NOMO-1 (cell line): ENCODE results near the gene ATG7.

ENCODE experiments used
- DNase-seq, 2 experiments: peaks; one replicate each; lab custom pipeline; 2025; ENCODE audit not compliant: unreplicated experiment in 2 of 2; lab: John Stamatoyannopoulos, UW

ATG7 gene

DNA sequence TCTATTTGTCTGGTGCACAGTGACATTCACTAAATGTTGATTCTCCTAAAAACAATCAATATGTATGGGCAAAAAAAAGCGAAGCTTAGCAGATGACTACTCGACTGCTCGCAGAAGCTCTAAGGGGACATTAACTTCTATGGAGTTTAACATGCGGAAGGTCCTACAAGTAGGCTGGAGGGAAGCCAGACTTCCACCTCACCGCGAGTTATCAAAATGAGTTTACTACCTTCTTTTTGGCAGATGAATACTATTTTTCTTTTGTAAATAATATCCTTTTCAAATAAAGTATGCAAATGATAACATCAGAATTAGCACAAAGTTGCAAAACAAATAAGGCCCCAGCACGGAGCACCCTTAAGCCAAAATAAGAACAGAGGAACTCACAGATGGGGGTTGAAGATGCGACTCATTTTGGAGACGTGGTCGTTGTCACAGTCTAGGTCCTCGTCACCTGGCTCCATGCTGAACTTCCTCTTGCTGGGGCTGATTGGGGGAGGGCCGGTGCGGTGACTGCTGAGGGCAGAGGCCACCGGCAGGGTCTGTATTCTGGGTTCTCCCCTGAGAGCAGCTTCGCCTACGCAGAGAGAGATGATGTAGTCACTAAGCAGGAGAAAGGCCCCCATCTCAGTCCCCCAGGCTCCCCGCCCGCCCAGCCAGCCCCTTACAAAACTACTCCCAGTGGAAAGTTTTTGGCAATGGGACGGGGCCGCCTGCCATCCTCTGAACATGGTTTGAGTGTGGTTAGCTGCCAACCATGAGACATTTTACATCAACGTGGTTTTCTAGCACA lies 329.4 kb downstream of the ATG7 start:
- peak; percentile 13 to 18 for DNase-seq

DNA sequence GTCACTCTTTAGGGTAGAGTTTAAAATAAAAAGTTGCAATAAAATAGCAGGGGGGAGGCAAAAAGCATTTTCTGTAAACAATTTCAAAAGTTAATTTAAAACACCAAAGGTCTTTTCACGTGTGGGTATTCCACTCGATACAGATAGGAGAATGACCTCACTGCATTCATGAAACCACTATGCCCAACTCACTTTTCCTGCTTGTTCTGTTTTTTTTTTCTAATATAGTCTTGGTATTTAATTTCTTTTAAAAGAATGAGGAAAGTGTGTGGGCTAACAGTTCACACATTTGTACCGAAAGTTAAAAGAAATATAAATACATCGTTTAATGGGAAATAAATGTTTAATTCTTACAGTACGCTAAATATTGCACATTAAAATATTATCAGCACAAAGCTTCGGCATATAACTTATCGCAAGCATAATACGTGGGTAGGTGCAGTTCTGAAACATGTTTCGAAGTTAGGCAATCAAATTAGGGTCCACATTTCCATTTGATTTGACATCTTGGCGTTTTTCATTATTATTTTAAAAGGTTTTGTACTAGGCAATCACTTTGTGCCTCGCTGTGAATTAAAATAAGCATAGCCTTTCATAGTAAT lies 330.1 kb downstream of the ATG7 start:
- DNase-seq = no peak

DNA sequence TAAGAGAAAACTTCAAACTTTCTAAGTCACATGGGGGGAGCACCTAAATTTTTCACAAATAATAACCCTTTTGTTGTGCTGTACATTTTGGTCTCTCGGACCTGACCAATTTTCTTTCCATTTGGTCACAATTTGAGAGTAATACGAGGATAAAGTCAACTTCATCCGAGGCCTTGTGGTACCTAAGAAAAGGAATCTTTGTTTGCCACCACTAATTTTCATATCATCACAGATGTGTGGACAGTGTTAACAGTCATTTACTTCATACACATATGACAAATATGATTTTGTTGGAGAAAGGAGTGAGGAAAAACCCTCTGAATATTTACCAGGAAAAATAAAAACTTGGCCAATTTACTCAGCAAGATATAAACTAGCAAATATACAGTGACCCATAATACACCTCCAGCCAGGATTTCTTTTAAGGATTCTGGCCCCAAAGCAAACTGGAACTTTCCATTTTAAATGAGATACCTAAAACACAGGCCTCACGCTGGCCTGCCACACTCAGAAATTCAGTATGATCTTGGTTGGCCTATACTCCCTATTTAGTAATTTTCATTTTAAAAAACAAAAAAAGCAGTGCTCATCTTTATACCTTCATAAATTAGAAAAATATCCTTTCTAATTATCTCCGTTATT lies 330.8 kb downstream of the ATG7 start:
- DNase-seq = no peak

DNA sequence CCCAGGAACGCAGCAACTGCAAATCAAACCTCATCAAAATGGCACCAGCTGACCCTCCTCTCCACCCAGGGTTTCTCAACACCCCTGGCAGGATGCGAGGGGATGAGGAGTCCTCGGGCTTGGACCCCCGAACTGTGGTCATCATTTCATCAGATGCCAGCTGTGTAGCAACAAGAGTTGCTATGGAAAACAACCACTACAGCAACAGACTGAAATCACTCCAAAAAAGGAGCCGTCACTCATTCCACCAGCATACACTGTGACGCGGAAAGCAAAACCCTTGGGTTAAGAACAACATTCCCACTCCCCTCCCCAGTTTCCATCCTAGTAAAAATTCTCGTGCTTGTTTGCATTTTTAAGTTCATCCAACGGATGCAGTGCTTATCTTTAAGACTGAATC lies 331.4 kb downstream of the ATG7 start:
- no peak for DNase-seq

DNA sequence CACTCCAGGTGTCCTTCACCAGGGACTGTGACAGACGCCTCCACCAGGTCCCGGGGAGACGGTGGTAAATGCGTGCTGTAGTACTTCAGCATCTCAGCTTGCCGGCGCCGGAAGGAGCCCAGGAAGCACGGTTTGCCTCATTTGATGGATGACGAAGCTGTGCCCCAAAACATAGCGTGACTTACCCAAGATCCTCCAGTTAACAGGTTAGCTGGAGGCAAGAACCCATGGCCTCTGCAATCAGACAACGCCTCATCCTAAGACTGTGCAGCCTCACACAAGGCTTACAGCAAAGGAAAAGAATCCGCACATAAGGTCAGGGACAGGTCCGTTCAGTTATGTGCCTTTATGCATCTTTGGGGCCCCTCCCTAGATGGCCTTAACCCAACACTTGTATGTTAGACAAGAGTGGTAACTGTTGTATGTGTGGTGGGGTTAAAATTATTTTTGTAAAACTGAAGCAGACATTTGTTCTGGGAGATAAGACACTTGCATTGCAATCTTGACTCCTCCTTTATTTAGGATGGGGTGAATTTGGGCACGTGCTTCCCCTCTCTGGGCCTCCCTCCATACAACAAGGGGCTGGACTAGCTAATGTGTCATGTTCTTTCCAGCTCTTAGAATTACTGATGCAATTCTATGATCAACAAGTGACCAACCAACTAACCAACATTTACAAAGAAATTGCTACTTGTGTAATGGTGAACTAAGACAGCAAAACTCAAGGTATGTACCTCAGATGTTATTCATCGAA lies 332.1 kb downstream of the ATG7 start:
- DNase-seq = no peak

DNA sequence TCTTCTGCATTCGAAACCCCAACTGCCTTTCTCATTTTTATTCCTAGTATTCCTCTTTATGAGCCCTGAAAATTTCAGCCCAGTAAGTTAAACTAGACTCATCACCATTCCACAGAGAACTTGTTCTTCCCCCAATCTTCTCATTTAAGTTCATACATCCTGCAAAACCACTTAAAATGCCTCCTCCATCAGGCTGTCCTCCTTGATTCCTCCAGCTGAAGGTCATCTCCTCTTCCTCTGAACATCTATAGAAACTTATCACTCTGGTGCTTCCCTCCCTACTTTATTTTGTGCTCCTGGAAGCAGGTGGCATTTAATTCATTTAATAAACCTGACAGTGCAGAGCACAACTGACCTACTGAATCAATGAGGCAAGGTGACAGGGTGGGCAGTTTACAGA lies 333.2 kb downstream of the ATG7 start:
- DNase-seq = no peak

DNA sequence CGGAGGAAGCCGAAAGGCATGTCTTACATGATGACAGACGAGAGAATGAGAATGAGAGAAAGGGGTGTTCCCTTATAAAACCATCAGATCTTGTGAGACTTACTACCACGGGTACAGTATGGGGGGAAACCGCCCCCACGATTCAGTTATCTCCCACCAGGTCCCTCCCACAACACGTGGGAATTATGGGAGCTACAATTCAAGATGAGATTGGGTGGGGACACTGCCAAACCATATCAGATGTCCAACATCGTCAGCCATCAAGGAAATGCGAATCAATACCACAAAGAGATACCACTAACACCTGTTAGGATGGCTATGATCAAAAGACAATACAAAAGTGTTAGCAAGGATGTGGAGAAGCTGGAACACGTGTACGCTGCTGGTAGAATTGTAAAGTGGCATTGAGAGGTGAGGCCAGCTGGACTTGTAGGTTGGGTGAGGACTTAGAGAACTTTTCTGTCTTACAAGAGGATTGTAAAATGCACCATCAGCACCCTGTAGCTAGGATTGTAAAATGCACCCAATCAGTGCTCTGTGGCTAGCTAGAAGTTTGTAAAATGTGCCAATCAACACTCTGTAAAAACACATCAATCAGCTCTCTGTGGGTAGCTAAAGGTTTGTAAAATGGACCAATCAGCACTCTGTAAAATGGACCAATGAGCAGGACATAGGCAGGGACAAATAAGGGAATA lies 334.0 kb downstream of the ATG7 start:
- DNase-seq = no peak

DNA sequence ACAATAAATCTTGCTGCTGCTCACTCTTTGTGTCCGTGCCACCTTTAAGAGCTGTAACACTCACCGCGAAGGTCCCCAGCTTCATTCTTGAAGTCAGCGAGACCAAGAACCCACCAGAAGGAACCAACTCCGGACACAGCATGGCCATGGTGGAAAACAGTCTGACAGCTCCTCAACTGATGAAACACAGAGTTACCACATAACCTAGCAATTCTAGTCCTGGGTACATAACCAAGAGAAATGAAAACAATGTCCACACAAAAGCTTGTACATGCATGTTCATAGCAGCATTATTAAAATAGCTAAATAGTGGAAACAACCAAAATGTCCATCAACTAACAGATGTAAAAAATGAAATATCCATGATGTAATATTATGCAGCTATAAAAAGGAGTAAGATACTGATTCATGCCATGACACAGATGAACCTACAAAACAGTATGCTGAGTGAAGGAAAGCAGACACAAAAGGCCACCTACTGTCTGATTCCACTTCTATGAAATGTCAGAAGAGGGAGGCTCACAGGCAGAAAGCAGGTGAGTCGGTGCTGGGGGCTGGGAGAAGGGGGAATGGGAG lies 334.8 kb downstream of the ATG7 start:
- DNase-seq = no peak
